ENCODE results near the gene CFAP69. TPM values are rescaled to one million over a fixed set of nuclear protein-coding genes. Genes with fewer than 3 reads are reported as not detected.

The CFAP69 gene
- polyA plus RNA-seq, 1 donor from 2014 or later: 6.2 TPM

GRCh38 chr7:90351987-90352386 is 107.0 kb downstream of the CFAP69 start:
- no peaks in the 10 kb centered on the region for H3F3A ChIP-seq (ENCODE audit: insufficient read depth, low read length, poor library complexity, severe bottlenecking)
- H4K20me1 ChIP-seq (ENCODE audit: insufficient read depth): no peaks in the 10 kb centered on the region
- H3K9ac ChIP-seq (ENCODE audit: low read length): no peak overlapping the region
- H3K27ac ChIP-seq (ENCODE audit: low read length): no peak overlapping the region
- H3K9me2 ChIP-seq (ENCODE audit: insufficient read depth, low read length): no peaks in the 10 kb centered on the region
- TF ChIP-seq REST (IDR thresholded peaks at IDR 0.05; ENCODE audit: borderline replicate concordance) (no peak), EZH2 (IDR thresholded peaks at IDR 0.05; ENCODE audit: borderline replicate concordance, insufficient read depth, low read length, poor library complexity, severe bottlenecking) (no peak), TAF1 (IDR thresholded peaks at IDR 0.05; ENCODE audit: low read depth) (no peak), SMC3 (conservative IDR thresholded peaks at IDR 0.05; ENCODE audit: poor library complexity) (no peak), POLR2AphosphoS5 (IDR thresholded peaks at IDR 0.05) (no peak), RAD21 (conservative IDR thresholded peaks at IDR 0.05) (no peak), EP300 (conservative IDR thresholded peaks at IDR 0.05; ENCODE audit: poor library complexity, severe bottlenecking) (no peak), CTCF (IDR thresholded peaks at IDR 0.05; ENCODE audit: poor library complexity, severe bottlenecking) (no peak), MXI1 (conservative IDR thresholded peaks at IDR 0.05; ENCODE audit: poor library complexity, severe bottlenecking) (no peak)
- no peaks in the 10 kb centered on the region for H3K36me3 ChIP-seq (ENCODE audit: insufficient read depth, low read length)
- H3K4me2 ChIP-seq (ENCODE audit: low read length): no peak overlapping the region
- H2AFZ ChIP-seq (ENCODE audit: low read depth, low read length): no peak overlapping the region
- H3K4me3 ChIP-seq (ENCODE audit: low read length): no peak overlapping the region
- no peaks in the 10 kb centered on the region for H3K27me3 ChIP-seq (ENCODE audit: insufficient read depth, low read depth, low read length)
- H3K9me3 ChIP-seq (ENCODE audit: low read length): no peaks in the 10 kb centered on the region
- peaks cover 18% of the 10 kb centered on the region for H3K79me2 ChIP-seq (replicated peaks; ENCODE audit: insufficient read depth, low read length)

Small RNAs within 50 kb of the gene (small RNA-seq; reads per million reads assigned to genes)
- 0 to 1.2 (median 0) reads per million in 3 experiments for gene RF00019

Other genes starting within 250 kb of the CFAP69 start
- not detected in 2 replicates for gene STEAP1, start 90.7 kb upstream of the CFAP69 start, polyA plus RNA-seq
- gene STEAP2, start 33.4 kb upstream of the CFAP69 start, polyA plus RNA-seq: 4.6 and 5.9 TPM in 2 replicates
- not detected in 2 replicates for gene FAM237B, start 76.1 kb downstream of the CFAP69 start, polyA plus RNA-seq
- 22.8 and 23.5 TPM in 2 replicates for gene GTPBP10, start 101.5 kb downstream of the CFAP69 start, polyA plus RNA-seq
- gene CLDN12, start 158.3 kb downstream of the CFAP69 start, polyA plus RNA-seq: 74.2 and 81.0 TPM in 2 replicates
- gene PTTG1IP2, start 224.5 kb downstream of the CFAP69 start, polyA plus RNA-seq: not detected in 2 replicates